ENCODE data around the gene SLC38A7.

The SLC38A7 gene

GRCh38 chr16:58727028-58727781, 42.6 kb upstream of the SLC38A7 start:
- Histone ChIP-seq H3K4me1 (ENCODE audit: control insufficient read depth, low read length) (peaks cover 44% of the 10 kb centered on the region), H3F3A (ENCODE audit: control insufficient read depth, insufficient read depth) (peaks cover 7% of the 10 kb centered on the region), H3K9me2 (replicated peaks; ENCODE audit: control insufficient read depth, low read length) (no peaks in the 10 kb centered on the region), H3K36me3 (ENCODE audit: control insufficient read depth, low read length) (peaks cover 61% of the 10 kb centered on the region), H3K4me3 (ENCODE audit: low read length) (no peak overlapping the region), H3K4me2 (ENCODE audit: low read length) (no peak overlapping the region), H4K20me1 (ENCODE audit: control insufficient read depth, insufficient read depth, low read depth, low read length) (peaks cover 11% of the 10 kb centered on the region; the same call in 1 of the 2 replicates), H3K27me3 (ENCODE audit: control insufficient read depth, low read length) (no peaks in the 10 kb centered on the region), H3K27ac (ENCODE audit: low read depth, low read length) (no peak overlapping the region), H3K79me2 (ENCODE audit: control insufficient read depth, low read length) (peaks cover 88% of the 10 kb centered on the region), H3K9me3 (ENCODE audit: control insufficient read depth, insufficient read depth, low read length) (no peaks in the 10 kb centered on the region)
- TF ChIP-seq EZH2phosphoT487 (IDR thresholded peaks at IDR 0.05; ENCODE audit: borderline replicate concordance, low read length), result no peak
- no peak for TF ChIP-seq CTCF (IDR thresholded peaks at IDR 0.05; ENCODE audit: low read depth, low read length, poor library complexity, severe bottlenecking)

GRCh38 chr16:58723109-58723508, 38.5 kb upstream of the SLC38A7 start:
- TF ChIP-seq CTCF (IDR thresholded peaks at IDR 0.05; ENCODE audit: low read depth, low read length, poor library complexity, severe bottlenecking) (no peak), EZH2phosphoT487 (IDR thresholded peaks at IDR 0.05; ENCODE audit: borderline replicate concordance, low read length) (no peak)
- Histone ChIP-seq H3K36me3 (ENCODE audit: control insufficient read depth, low read length) (peaks cover 65% of the 10 kb centered on the region), H3K79me2 (ENCODE audit: control insufficient read depth, low read length) (peaks cover 47% of the 10 kb centered on the region)

GRCh38 chr16:58717994-58718393, 33.4 kb upstream of the SLC38A7 start:
- H3K27ac ChIP-seq (ENCODE audit: low read depth, low read length), result no peak overlapping the region
- peaks cover 3% of the 10 kb centered on the region; the same call in 1 of the 2 replicates for H3K79me2 ChIP-seq (ENCODE audit: control insufficient read depth, low read length)
- no peaks in the 10 kb centered on the region for H3F3A ChIP-seq (ENCODE audit: control insufficient read depth, insufficient read depth)
- no peaks in the 10 kb centered on the region for H3K4me1 ChIP-seq (ENCODE audit: control insufficient read depth, low read length)
- H3K36me3 ChIP-seq (ENCODE audit: control insufficient read depth, low read length), result peaks cover 77% of the 10 kb centered on the region
- no peaks in the 10 kb centered on the region for H3K9me2 ChIP-seq (replicated peaks; ENCODE audit: control insufficient read depth, low read length)
- no peaks in the 10 kb centered on the region for H3K9me3 ChIP-seq (ENCODE audit: control insufficient read depth, insufficient read depth, low read length)
- H4K20me1 ChIP-seq (ENCODE audit: control insufficient read depth, insufficient read depth, low read depth, low read length), result no peaks in the 10 kb centered on the region
- no peak overlapping the region for H3K4me2 ChIP-seq (ENCODE audit: low read length)
- H3K4me3 ChIP-seq (ENCODE audit: low read length), result no peak overlapping the region
- no peak for TF ChIP-seq EZH2phosphoT487 (IDR thresholded peaks at IDR 0.05; ENCODE audit: borderline replicate concordance, low read length)
- no peaks in the 10 kb centered on the region for H3K27me3 ChIP-seq (ENCODE audit: control insufficient read depth, low read length)

More at GRCh38 chr16:58723109-58723508, 38.5 kb upstream of the SLC38A7 start:
- Histone ChIP-seq H3K9me2 (replicated peaks; ENCODE audit: control insufficient read depth, low read length) (no peaks in the 10 kb centered on the region), H3K27ac (ENCODE audit: low read depth, low read length) (no peak overlapping the region), H3K4me1 (ENCODE audit: control insufficient read depth, low read length) (peaks cover 3% of the 10 kb centered on the region), H3K4me2 (ENCODE audit: low read length) (no peak overlapping the region), H3K9me3 (ENCODE audit: control insufficient read depth, insufficient read depth, low read length) (no peaks in the 10 kb centered on the region), H3K4me3 (ENCODE audit: low read length) (no peak overlapping the region), H4K20me1 (ENCODE audit: control insufficient read depth, insufficient read depth, low read depth, low read length) (peaks cover 4% of the 10 kb centered on the region; the same call in 1 of the 2 replicates), H3F3A (ENCODE audit: control insufficient read depth, insufficient read depth) (no peaks in the 10 kb centered on the region), H3K27me3 (ENCODE audit: control insufficient read depth, low read length) (no peaks in the 10 kb centered on the region)

GRCh38 chr16:58716468-58716867, 31.9 kb upstream of the SLC38A7 start:
- H3K27ac ChIP-seq (ENCODE audit: low read depth, low read length), result no peak overlapping the region
- TF ChIP-seq CTCF (IDR thresholded peaks at IDR 0.05; ENCODE audit: low read depth, low read length, poor library complexity, severe bottlenecking), result no peak
- no peak for TF ChIP-seq EZH2phosphoT487 (IDR thresholded peaks at IDR 0.05; ENCODE audit: borderline replicate concordance, low read length)
- H3K4me1 ChIP-seq (ENCODE audit: control insufficient read depth, low read length), result no peaks in the 10 kb centered on the region
- H3K9me3 ChIP-seq (ENCODE audit: control insufficient read depth, insufficient read depth, low read length), result no peaks in the 10 kb centered on the region
- H3F3A ChIP-seq (ENCODE audit: control insufficient read depth, insufficient read depth), result no peaks in the 10 kb centered on the region
- H3K27me3 ChIP-seq (ENCODE audit: control insufficient read depth, low read length), result no peaks in the 10 kb centered on the region
- no peaks in the 10 kb centered on the region for H4K20me1 ChIP-seq (ENCODE audit: control insufficient read depth, insufficient read depth, low read depth, low read length)
- no peaks in the 10 kb centered on the region for H3K79me2 ChIP-seq (ENCODE audit: control insufficient read depth, low read length)
- peaks cover 78% of the 10 kb centered on the region for H3K36me3 ChIP-seq (ENCODE audit: control insufficient read depth, low read length)
- no peaks in the 10 kb centered on the region for H3K9me2 ChIP-seq (replicated peaks; ENCODE audit: control insufficient read depth, low read length)
- H3K4me3 ChIP-seq (ENCODE audit: low read length), result no peak overlapping the region
- H3K4me2 ChIP-seq (ENCODE audit: low read length), result no peak overlapping the region
